Endothelial cell of umbilical vein (primary cell): ENCODE data around the gene SLC25A26.

ENCODE experiments used
- CTCF ChIP-seq, 2 donors: IDR thresholded peaks; 1 replicate in 1 of 2; 2 replicates in 1 of 2; pipeline ENCODE4 v1.5.1; 2011; ENCODE audit warnings: low read length in 2 of 2, mild to moderate bottlenecking in 2 of 2, moderate library complexity in 2 of 2, control low read depth in 1 of 2, inconsistent platforms in 1 of 2, low read depth in 1 of 2; ENCODE audit not compliant: insufficient read depth in 1 of 2; ENCODE audit errors: extremely low read depth in 1 of 2
- EZH2 ChIP-seq: IDR thresholded peaks from 2 replicates; pipeline ENCODE4 v1.6.1; 2012; ENCODE audit warnings: borderline replicate concordance, low read depth, mild to moderate bottlenecking, moderate library complexity, low read length, inconsistent platforms; ENCODE audit not compliant: severe bottlenecking
- POLR2A ChIP-seq: IDR thresholded peaks from 2 replicates; pipeline ENCODE4 v1.6.1; 2012; ENCODE audit warnings: low read depth, mild to moderate bottlenecking, control low read depth, low read length
- POLR2AphosphoS5 ChIP-seq: IDR thresholded peaks from 2 replicates; pipeline ENCODE4 v1.6.1; 2012; ENCODE audit warnings: low read depth, mild to moderate bottlenecking, control low read depth, low read length, moderate library complexity; ENCODE audit not compliant: insufficient read depth

- TF ChIP-seq POLR2A (no peak), EZH2 (no peak), CTCF (IDR thresholded peaks at IDR 0.05; ENCODE audit: extremely low read depth in 1 of 2, insufficient read depth in 1 of 2, low read depth in 1 of 2, low read length in 2 of 2) (no peak), POLR2AphosphoS5 (no peak)
These were observed 145.9 kb downstream of the SLC25A26 start for GRCh38 chr3:66366747-66367146.
